Uterus (tissue), 4 donors: ENCODE data around the gene AUTS2. TPM values are rescaled to one million over a fixed set of nuclear protein-coding genes. Genes with fewer than 3 reads are reported as not detected.

Experiments used
- DNase-seq, 2 donors: peaks; one replicate each; pipeline ENCODE4 v3.0.0-alpha.2; 2019 to 2020
- H3K27ac ChIP-seq, 2 donors: fragments of 200-600 bp; sonication (generic); 1 replicate in 1 of 2; 2 replicates in 1 of 2; pipeline ENCODE4 v1.5.1; 2016 to 2018
- H3K27me3 ChIP-seq, 2 donors: fragments of 200-600 bp; sonication (generic); one replicate each; pipeline ENCODE4 v1.5.1; 2018 to 2019; ENCODE audit warnings: control low read depth in 1 of 2
- H3K36me3 ChIP-seq, 2 donors: fragments of 200-600 bp; sonication (generic); one replicate each; pipeline ENCODE4 v1.5.1; 2019; ENCODE audit warnings: control low read depth in 1 of 2
- H3K4me1 ChIP-seq, 2 donors: fragments of 200-600 bp; sonication (generic); one replicate each; pipeline ENCODE4 v1.5.1; 2018 to 2019; ENCODE audit warnings: control low read depth in 1 of 2
- H3K4me3 ChIP-seq, 2 donors: fragments of 200-600 bp; sonication (generic); 1 replicate in 1 of 2; 2 replicates in 1 of 2; pipeline ENCODE4 v1.5.1; 2018 to 2019; ENCODE audit warnings: mild to moderate bottlenecking in 1 of 2
- H3K9me3 ChIP-seq, 2 donors: fragments of 200-600 bp; sonication (generic); one replicate each; pipeline ENCODE4 v1.5.1; 2019; ENCODE audit warnings: control low read depth in 1 of 2
- CTCF ChIP-seq, 4 experiments: fragments of 200-600 bp in 2 of 4; fragments of 450-650 bp in 2 of 4; sonication (generic) in 2 of 4; IDR thresholded peaks; one replicate each; pipeline ENCODE4 v1.5.1; 2016 to 2019; ENCODE audit warnings: antibody characterized with exemption in 4 of 4, mild to moderate bottlenecking in 2 of 4, moderate library complexity in 1 of 4
- POLR2A ChIP-seq, 2 donors: fragments of 450-650 bp; IDR thresholded peaks; one replicate each; pipeline ENCODE4 v1.6.1; 2016; ENCODE audit warnings: antibody characterized with exemption in 2 of 2, mild to moderate bottlenecking in 1 of 2, moderate library complexity in 1 of 2
- intact Hi-C: fragments of 100-400 bp; cut with DNase I; formaldehyde crosslinking; loops from one replicate; pipeline ENCODE4 v1.15.1; 2023; ENCODE audit warnings: low total_unique reads
- total RNA-seq, 4 donors: library from RNA; depleted of rRNA in 3 of 4; stranded (reverse); fragments of >200 nt in 3 of 4; gene quantifications; one replicate each; pipeline versions ENCODE4 v1.1.0 to v1.2.4, GENCODE V29; 2014 to 2023
- donor health status: DM: yes; HTN: yes; CAD: no.

Gene AUTS2
- total RNA-seq, 4 donors from 2014 or later = 10.5 to 58.2 (median 30.0) TPM

GRCh38 chr7:70497793-70498192 lies 899.5 kb downstream of the AUTS2 start:
- Histone ChIP-seq H3K4me1 (no peaks in the 10 kb centered on the region), H3K36me3 (no peaks in the 10 kb centered on the region), H3K9me3 (no peaks in the 10 kb centered on the region), H3K27ac (no peak overlapping the region), H3K27me3 (no peaks in the 10 kb centered on the region), H3K4me3 (no peak overlapping the region)
- intact Hi-C loops = no loop called here
- no peak for TF ChIP-seq POLR2A (IDR thresholded peaks at IDR 0.05)
- no peak for TF ChIP-seq CTCF (IDR thresholded peaks at IDR 0.05)
- no peak for DNase-seq

DNA sequence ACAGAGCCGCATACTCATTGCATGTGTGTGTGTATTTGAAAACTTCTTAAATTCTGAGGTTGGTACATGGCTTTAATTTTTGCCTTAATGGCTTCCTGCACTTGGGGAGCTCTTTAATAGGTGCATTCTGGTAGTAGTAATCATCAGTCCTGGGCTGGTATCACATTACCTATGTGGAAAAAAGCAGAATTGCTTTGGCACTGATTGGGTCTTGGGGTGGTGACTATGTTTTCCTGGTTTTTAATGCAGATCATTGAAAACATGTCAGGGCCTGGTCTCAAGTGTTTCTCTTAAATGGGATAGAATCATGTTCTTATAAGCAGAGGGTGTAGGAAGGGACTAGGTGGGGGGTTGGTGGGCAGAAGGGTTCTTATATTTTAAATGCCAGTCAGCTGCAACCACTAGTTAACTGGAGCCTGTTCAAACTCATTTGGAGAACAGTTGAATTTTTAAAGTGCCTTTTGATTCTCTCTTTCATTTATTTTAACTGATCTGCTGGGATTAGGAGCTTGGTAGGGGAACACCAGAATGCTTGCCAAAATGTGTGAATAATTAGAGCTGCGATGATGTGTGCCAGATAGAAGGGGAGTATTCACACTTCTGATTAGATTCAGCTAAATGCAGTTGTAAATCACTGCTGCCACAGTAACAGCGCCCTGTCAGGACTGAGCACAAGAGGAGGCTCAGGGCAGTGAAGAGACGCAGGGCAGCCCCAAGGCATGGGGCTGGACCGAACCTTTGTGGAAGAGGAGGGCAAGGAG lies 900.1 kb downstream of the AUTS2 start:
- intact Hi-C loops = no loop called here
- Histone ChIP-seq H3K4me3 (no peak overlapping the region), H3K9me3 (no peaks in the 10 kb centered on the region), H3K36me3 (no peaks in the 10 kb centered on the region), H3K27me3 (no peaks in the 10 kb centered on the region), H3K27ac (no peak overlapping the region), H3K4me1 (no peaks in the 10 kb centered on the region)
- DNase-seq = no peak
- no peak for TF ChIP-seq POLR2A (IDR thresholded peaks at IDR 0.05)
- TF ChIP-seq CTCF (IDR thresholded peaks at IDR 0.05) = no peak

DNA sequence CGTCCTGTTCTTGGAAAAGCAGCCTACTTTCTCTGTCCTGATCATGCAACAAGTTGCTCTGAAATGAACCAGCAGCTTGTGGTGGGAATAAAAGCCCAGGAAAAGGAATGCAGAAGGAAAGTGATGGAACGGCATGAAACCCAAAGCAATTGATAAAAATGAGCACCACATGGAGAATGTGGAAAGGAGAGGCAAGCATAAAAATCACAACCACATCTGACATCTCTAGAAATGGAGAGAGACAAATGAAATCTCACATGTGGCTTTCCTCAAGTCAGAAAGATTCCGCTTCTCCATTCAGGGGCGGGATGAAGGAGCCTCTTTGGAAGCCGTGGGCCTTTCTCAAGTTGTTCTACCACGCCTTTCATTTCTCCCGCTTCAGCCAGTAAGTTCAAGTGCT lies 902.0 kb downstream of the AUTS2 start:
- no peak overlapping the region for H3K27ac ChIP-seq
- no peak overlapping the region for H3K4me3 ChIP-seq
- H3K27me3 ChIP-seq = no peaks in the 10 kb centered on the region
- intact Hi-C loops = no loop called here
- H3K4me1 ChIP-seq = no peaks in the 10 kb centered on the region
- DNase-seq = no peak
- no peaks in the 10 kb centered on the region for H3K9me3 ChIP-seq
- H3K36me3 ChIP-seq = no peaks in the 10 kb centered on the region
- TF ChIP-seq POLR2A (IDR thresholded peaks at IDR 0.05) = no peak
- TF ChIP-seq CTCF (IDR thresholded peaks at IDR 0.05) = no peak

- H3K9me3 ChIP-seq = no peaks in the 10 kb centered on the region
- no peaks in the 10 kb centered on the region for H3K4me1 ChIP-seq
- no peaks in the 10 kb centered on the region for H3K36me3 ChIP-seq
- intact Hi-C loops = no loop called here
- TF ChIP-seq CTCF (IDR thresholded peaks at IDR 0.05) = no peak
- TF ChIP-seq POLR2A (IDR thresholded peaks at IDR 0.05) = no peak
- H3K4me3 ChIP-seq = no peak overlapping the region
- DNase-seq = no peak
- H3K27me3 ChIP-seq = no peaks in the 10 kb centered on the region
- H3K27ac ChIP-seq = no peak overlapping the region
These were observed 904.0 kb downstream of the AUTS2 start for GRCh38 chr7:70502117-70502863.

DNA sequence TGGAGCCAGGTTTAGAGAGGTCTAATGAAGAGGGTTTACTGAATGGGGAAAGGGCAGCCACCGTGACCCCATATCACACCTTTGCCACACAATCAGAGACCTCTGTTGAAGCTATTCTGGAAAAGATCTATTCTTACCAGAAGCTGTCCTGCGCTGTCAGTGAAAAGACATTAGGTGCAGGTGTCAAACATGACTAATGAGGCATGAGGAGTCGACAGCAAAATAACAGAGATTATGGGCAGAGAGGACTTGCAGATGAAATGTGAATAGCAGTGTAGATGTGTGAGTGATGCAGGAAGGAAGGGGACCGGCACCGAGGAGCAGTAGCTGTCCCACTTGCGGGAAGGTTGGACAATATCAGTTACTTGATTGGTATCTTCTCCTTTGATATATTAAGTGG lies 906.0 kb downstream of the AUTS2 start:
- Histone ChIP-seq H3K27me3 (no peaks in the 10 kb centered on the region), H3K27ac (no peak overlapping the region), H3K9me3 (no peaks in the 10 kb centered on the region), H3K4me3 (no peak overlapping the region), H3K4me1 (no peaks in the 10 kb centered on the region), H3K36me3 (no peaks in the 10 kb centered on the region)
- TF ChIP-seq POLR2A (IDR thresholded peaks at IDR 0.05) (no peak), CTCF (IDR thresholded peaks at IDR 0.05) (no peak)
- no peak for DNase-seq
- intact Hi-C loops = no loop called here
